Natural killer cell (primary cell): ENCODE measurements around the gene KIAA0586. TPM values are rescaled to one million over a fixed set of nuclear protein-coding genes. Genes with fewer than 3 reads are reported as not detected.

Source experiments
- ATAC-seq, 3 donors: fragments of 150-1000 bp in 2 of 3; fragments of 200-7000 bp in 1 of 3; cut with Tn5 transposase; 1 replicate in 1 of 3; 2 replicates in 2 of 3; pipeline ENCODE4 v1.10.0; 2021; ENCODE audit warnings: mild to moderate bottlenecking in 2 of 3, moderate library complexity in 2 of 3
- DNase-seq, 2 donors: peaks; one replicate each; pipeline versions ENCODE4 v3.0.0 to v3.0.0-alpha.2; 2013 to 2021; ENCODE audit warnings: mixed read lengths in 1 of 2
- H3K27ac ChIP-seq: one replicate; pipeline ENCODE4 v1.5.1; 2013; ENCODE audit warnings: mild to moderate bottlenecking, low read length
- H3K27me3 ChIP-seq: one replicate; pipeline ENCODE4 v1.6.1; 2013; ENCODE audit warnings: low read length; ENCODE audit not compliant: control insufficient read depth, insufficient read depth
- H3K36me3 ChIP-seq: one replicate; pipeline ENCODE4 v1.6.1; 2013; ENCODE audit warnings: low read length; ENCODE audit not compliant: control insufficient read depth, insufficient read depth
- H3K4me1 ChIP-seq: one replicate; pipeline ENCODE4 v1.6.1; 2013; ENCODE audit warnings: low read length; ENCODE audit not compliant: control insufficient read depth, insufficient read depth
- H3K4me3 ChIP-seq: one replicate; pipeline ENCODE4 v1.5.1; 2013; ENCODE audit warnings: low read length
- H3K9me3 ChIP-seq: one replicate; pipeline ENCODE4 v1.6.1; 2013; ENCODE audit warnings: low read length; ENCODE audit not compliant: control insufficient read depth, insufficient read depth
- H3K27ac Mint-ChIP-seq, 2 donors: one replicate each; pipeline ENCODE4 v1.8.0; 2022; ENCODE audit warnings: mild to moderate bottlenecking in 2 of 2, mixed read lengths in 2 of 2, moderate library complexity in 1 of 2
- H3K27me3 Mint-ChIP-seq, 2 donors: one replicate each; pipeline ENCODE4 v1.8.0; 2022; ENCODE audit warnings: low read depth in 2 of 2, mixed read lengths in 2 of 2
- H3K36me3 Mint-ChIP-seq: one replicate; pipeline ENCODE4 v1.8.0; 2022; ENCODE audit warnings: mixed read lengths
- H3K4me1 Mint-ChIP-seq, 2 donors: one replicate each; pipeline ENCODE4 v1.8.0; 2022; ENCODE audit warnings: mixed read lengths in 2 of 2
- H3K4me3 Mint-ChIP-seq: one replicate; pipeline ENCODE4 v1.8.0; 2022; ENCODE audit warnings: mild to moderate bottlenecking, moderate library complexity, mixed read lengths
- H3K9me3 Mint-ChIP-seq, 2 donors: one replicate each; pipeline ENCODE4 v1.8.0; 2022; ENCODE audit warnings: mixed read lengths in 2 of 2
- CTCF ChIP-seq: fragments of 200-600 bp; IDR thresholded peaks from one replicate; pipeline ENCODE4 v1.8.0; 2022; ENCODE audit warnings: antibody characterized with exemption
- WGBS: methylation state at CpG from one replicate; pipeline ENCODE4 v1.1.7; 2013; ENCODE audit warnings: missing lambda C conversion rate; ENCODE audit not compliant: insufficient coverage; 5-methylcytosine and 5-hydroxymethylcytosine counted together
- intact Hi-C: fragments of 100-400 bp; cut with micrococcal nuclease; formaldehyde crosslinking; loops from one replicate; pipeline ENCODE4 v1.14.2; 2022
- total RNA-seq, 4 donors: library from RNA; stranded (reverse); fragments of 120-200 nt in 1 of 4; gene quantifications; one replicate each; pipeline versions ENCODE4 v1.2.3 to v1.2.4, GENCODE V29; 2013 to 2022

Gene KIAA0586
- total RNA-seq, 3 donors from 2014 or later (not counting 1 experiment from before 2014, with no cell fraction given), result 19.6 to 30.1 (median 28.3) TPM

GRCh38 chr14:58568322-58568721 lies 140.8 kb downstream of the KIAA0586 start:
- H3K4me3 ChIP-seq, result no peak overlapping the region
- no peaks in the 10 kb centered on the region for H3K36me3 ChIP-seq
- no peak overlapping the region for H3K4me3 Mint-ChIP-seq
- no peak for DNase-seq
- H3K27me3 ChIP-seq, result no peaks in the 10 kb centered on the region
- no peak for TF ChIP-seq CTCF
- no peaks in the 10 kb centered on the region for H3K4me1 Mint-ChIP-seq
- WGBS, result 87% methylated on average over 3 of the region's 3 CpGs
- H3K9me3 Mint-ChIP-seq, result no peaks in the 10 kb centered on the region
- intact Hi-C loops, result no loop called here
- no peaks in the 10 kb centered on the region for H3K9me3 ChIP-seq
- H3K27ac Mint-ChIP-seq, result no peak overlapping the region
- H3K27ac ChIP-seq, result no peak overlapping the region
- H3K27me3 Mint-ChIP-seq, result no peaks in the 10 kb centered on the region
- ATAC-seq, result no peak
- H3K36me3 Mint-ChIP-seq, result no peaks in the 10 kb centered on the region
- H3K4me1 ChIP-seq, result no peaks in the 10 kb centered on the region

- 91% methylated on average over 7 of the region's 7 CpGs for WGBS
- H3K27me3 Mint-ChIP-seq, result no peaks in the 10 kb centered on the region
- Histone ChIP-seq H3K4me1 (no peaks in the 10 kb centered on the region), H3K27me3 (no peaks in the 10 kb centered on the region), H3K27ac (no peak overlapping the region), H3K36me3 (no peaks in the 10 kb centered on the region), H3K4me3 (no peak overlapping the region), H3K9me3 (no peaks in the 10 kb centered on the region)
- no peaks in the 10 kb centered on the region for H3K9me3 Mint-ChIP-seq
- no peak overlapping the region for H3K4me3 Mint-ChIP-seq
- H3K27ac Mint-ChIP-seq, result no peak overlapping the region
- TF ChIP-seq CTCF, result no peak
- intact Hi-C loops, result no loop called here
- no peaks in the 10 kb centered on the region for H3K36me3 Mint-ChIP-seq
- H3K4me1 Mint-ChIP-seq, result no peaks in the 10 kb centered on the region
- DNase-seq, result no peak
- no peak for ATAC-seq
Measured at GRCh38 chr14:58571256-58571655, 143.7 kb downstream of the KIAA0586 start.

- no peak for TF ChIP-seq CTCF
- Mint-ChIP-seq H3K27ac (no peak overlapping the region), H3K9me3 (no peaks in the 10 kb centered on the region), H3K27me3 (no peaks in the 10 kb centered on the region), H3K4me3 (no peak overlapping the region), H3K4me1 (no peaks in the 10 kb centered on the region), H3K36me3 (no peaks in the 10 kb centered on the region)
- 50% methylated on average over 9 of the region's 9 CpGs for WGBS
- Histone ChIP-seq H3K4me3 (no peak overlapping the region), H3K36me3 (no peaks in the 10 kb centered on the region), H3K27ac (no peak overlapping the region), H3K9me3 (no peaks in the 10 kb centered on the region), H3K27me3 (no peaks in the 10 kb centered on the region), H3K4me1 (no peaks in the 10 kb centered on the region)
- intact Hi-C loops, result no loop called here
- ATAC-seq (no peak), DNase-seq (peak in 1 of 2 donors; percentile 50)
Measured at GRCh38 chr14:58571769-58572472, 144.4 kb downstream of the KIAA0586 start.

GRCh38 chr14:58572473-58572853 lies 144.9 kb downstream of the KIAA0586 start:
- no CpG with 5 or more reads among the region's 1 CpG for WGBS
- intact Hi-C loops, result no loop called here
- Mint-ChIP-seq H3K27ac (no peak overlapping the region), H3K4me3 (no peak overlapping the region), H3K9me3 (no peaks in the 10 kb centered on the region), H3K36me3 (no peaks in the 10 kb centered on the region), H3K4me1 (no peaks in the 10 kb centered on the region), H3K27me3 (no peaks in the 10 kb centered on the region)
- no peaks in the 10 kb centered on the region for H3K27me3 ChIP-seq
- no peaks in the 10 kb centered on the region for H3K9me3 ChIP-seq
- no peak overlapping the region for H3K4me3 ChIP-seq
- no peaks in the 10 kb centered on the region for H3K4me1 ChIP-seq
- no peak for DNase-seq
- no peak for ATAC-seq
- no peak for TF ChIP-seq CTCF
- H3K27ac ChIP-seq, result no peak overlapping the region
- no peaks in the 10 kb centered on the region for H3K36me3 ChIP-seq
